ENCODE data around the gene TMEM259. TPM values are rescaled to one million over a fixed set of nuclear protein-coding genes. Genes with fewer than 3 reads are reported as not detected.

The TMEM259 gene
- total and polyA plus RNA-seq, 9 of the 15 experiments (the other 6 are each of a cell fraction or from before 2014, with no cell fraction given): 0.52 to 231 (median 63.6) TPM

DNA sequence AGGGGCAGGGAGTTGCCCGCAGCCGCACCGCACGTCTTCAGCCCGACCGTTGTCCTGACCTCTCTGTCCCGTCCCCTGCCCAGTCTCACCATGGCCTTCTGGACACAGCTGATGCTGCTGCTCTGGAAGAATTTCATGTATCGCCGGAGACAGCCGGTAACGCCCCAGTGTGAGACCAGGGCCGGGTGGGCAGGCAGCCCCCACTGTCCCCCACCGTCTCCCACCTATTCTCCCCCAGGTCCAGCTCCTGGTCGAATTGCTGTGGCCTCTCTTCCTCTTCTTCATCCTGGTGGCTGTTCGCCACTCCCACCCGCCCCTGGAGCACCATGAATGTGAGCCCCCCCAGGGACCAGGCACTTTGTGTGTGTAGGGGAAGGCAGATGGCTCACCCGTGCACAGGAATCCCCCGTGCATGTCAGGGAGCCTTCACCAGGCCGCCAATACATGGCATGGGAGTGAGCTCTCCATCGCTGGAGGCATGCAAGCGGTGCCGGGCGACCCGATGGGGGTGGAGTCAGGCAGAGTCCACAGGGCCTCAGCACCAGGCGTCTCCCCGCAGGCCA, 20.4 kb upstream of the TMEM259 start (continued):
- TF ChIP-seq, protein P1, sequence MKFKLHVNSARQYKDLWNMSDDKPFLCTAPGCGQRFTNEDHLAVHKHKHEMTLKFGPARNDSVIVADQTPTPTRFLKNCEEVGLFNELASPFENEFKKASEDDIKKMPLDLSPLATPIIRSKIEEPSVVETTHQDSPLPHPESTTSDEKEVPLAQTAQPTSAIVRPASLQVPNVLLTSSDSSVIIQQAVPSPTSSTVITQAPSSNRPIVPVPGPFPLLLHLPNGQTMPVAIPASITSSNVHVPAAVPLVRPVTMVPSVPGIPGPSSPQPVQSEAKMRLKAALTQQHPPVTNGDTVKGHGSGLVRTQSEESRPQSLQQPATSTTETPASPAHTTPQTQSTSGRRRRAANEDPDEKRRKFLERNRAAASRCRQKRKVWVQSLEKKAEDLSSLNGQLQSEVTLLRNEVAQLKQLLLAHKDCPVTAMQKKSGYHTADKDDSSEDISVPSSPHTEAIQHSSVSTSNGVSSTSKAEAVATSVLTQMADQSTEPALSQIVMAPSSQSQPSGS (CRISPR knock-in tag; IDR thresholded peaks at IDR 0.05): 0 out of 2 replicates have a peak, but pooled peaks have one; percentile 33
- TF ChIP-seq PHF20 (IDR thresholded peaks at IDR 0.05; ENCODE audit: partially characterized antibody): peak; percentile 46
- TF ChIP-seq, protein P2, sequence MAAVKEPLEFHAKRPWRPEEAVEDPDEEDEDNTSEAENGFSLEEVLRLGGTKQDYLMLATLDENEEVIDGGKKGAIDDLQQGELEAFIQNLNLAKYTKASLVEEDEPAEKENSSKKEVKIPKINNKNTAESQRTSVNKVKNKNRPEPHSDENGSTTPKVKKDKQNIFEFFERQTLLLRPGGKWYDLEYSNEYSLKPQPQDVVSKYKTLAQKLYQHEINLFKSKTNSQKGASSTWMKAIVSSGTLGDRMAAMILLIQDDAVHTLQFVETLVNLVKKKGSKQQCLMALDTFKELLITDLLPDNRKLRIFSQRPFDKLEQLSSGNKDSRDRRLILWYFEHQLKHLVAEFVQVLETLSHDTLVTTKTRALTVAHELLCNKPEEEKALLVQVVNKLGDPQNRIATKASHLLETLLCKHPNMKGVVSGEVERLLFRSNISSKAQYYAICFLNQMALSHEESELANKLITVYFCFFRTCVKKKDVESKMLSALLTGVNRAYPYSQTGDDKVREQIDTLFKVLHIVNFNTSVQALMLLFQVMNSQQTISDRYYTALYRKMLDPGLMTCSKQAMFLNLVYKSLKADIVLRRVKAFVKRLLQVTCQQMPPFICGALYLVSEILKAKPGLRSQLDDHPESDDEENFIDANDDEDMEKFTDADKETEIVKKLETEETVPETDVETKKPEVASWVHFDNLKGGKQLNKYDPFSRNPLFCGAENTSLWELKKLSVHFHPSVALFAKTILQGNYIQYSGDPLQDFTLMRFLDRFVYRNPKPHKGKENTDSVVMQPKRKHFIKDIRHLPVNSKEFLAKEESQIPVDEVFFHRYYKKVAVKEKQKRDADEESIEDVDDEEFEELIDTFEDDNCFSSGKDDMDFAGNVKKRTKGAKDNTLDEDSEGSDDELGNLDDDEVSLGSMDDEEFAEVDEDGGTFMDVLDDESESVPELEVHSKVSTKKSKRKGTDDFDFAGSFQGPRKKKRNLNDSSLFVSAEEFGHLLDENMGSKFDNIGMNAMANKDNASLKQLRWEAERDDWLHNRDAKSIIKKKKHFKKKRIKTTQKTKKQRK (IDR thresholded peaks at IDR 0.05; ENCODE audit: borderline replicate concordance, low read depth, low read length): no peak
- peak in 1 of 2 experiments; percentile 23; a peak in 3 of 4 replicates for TF ChIP-seq RCOR1 (IDR thresholded peaks at IDR 0.05; ENCODE audit: borderline replicate concordance in 1 of 2, low read depth in 2 of 2, low read length in 2 of 2)
- TF ChIP-seq, protein P3, sequence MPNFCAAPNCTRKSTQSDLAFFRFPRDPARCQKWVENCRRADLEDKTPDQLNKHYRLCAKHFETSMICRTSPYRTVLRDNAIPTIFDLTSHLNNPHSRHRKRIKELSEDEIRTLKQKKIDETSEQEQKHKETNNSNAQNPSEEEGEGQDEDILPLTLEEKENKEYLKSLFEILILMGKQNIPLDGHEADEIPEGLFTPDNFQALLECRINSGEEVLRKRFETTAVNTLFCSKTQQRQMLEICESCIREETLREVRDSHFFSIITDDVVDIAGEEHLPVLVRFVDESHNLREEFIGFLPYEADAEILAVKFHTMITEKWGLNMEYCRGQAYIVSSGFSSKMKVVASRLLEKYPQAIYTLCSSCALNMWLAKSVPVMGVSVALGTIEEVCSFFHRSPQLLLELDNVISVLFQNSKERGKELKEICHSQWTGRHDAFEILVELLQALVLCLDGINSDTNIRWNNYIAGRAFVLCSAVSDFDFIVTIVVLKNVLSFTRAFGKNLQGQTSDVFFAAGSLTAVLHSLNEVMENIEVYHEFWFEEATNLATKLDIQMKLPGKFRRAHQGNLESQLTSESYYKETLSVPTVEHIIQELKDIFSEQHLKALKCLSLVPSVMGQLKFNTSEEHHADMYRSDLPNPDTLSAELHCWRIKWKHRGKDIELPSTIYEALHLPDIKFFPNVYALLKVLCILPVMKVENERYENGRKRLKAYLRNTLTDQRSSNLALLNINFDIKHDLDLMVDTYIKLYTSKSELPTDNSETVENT (CRISPR knock-in tag; IDR thresholded peaks at IDR 0.05): no peak
- TF ChIP-seq CBX5 (IDR thresholded peaks at IDR 0.05; ENCODE audit: borderline replicate concordance, low read depth): no peak
- TF ChIP-seq, protein P4, sequence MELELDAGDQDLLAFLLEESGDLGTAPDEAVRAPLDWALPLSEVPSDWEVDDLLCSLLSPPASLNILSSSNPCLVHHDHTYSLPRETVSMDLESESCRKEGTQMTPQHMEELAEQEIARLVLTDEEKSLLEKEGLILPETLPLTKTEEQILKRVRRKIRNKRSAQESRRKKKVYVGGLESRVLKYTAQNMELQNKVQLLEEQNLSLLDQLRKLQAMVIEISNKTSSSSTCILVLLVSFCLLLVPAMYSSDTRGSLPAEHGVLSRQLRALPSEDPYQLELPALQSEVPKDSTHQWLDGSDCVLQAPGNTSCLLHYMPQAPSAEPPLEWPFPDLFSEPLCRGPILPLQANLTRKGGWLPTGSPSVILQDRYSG (tag; conservative IDR thresholded peaks at IDR 0.05; ENCODE audit: low read depth): no peak
- TF ChIP-seq, protein P5, sequence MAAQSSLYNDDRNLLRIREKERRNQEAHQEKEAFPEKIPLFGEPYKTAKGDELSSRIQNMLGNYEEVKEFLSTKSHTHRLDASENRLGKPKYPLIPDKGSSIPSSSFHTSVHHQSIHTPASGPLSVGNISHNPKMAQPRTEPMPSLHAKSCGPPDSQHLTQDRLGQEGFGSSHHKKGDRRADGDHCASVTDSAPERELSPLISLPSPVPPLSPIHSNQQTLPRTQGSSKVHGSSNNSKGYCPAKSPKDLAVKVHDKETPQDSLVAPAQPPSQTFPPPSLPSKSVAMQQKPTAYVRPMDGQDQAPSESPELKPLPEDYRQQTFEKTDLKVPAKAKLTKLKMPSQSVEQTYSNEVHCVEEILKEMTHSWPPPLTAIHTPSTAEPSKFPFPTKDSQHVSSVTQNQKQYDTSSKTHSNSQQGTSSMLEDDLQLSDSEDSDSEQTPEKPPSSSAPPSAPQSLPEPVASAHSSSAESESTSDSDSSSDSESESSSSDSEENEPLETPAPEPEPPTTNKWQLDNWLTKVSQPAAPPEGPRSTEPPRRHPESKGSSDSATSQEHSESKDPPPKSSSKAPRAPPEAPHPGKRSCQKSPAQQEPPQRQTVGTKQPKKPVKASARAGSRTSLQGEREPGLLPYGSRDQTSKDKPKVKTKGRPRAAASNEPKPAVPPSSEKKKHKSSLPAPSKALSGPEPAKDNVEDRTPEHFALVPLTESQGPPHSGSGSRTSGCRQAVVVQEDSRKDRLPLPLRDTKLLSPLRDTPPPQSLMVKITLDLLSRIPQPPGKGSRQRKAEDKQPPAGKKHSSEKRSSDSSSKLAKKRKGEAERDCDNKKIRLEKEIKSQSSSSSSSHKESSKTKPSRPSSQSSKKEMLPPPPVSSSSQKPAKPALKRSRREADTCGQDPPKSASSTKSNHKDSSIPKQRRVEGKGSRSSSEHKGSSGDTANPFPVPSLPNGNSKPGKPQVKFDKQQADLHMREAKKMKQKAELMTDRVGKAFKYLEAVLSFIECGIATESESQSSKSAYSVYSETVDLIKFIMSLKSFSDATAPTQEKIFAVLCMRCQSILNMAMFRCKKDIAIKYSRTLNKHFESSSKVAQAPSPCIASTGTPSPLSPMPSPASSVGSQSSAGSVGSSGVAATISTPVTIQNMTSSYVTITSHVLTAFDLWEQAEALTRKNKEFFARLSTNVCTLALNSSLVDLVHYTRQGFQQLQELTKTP (IDR thresholded peaks at IDR 0.05; ENCODE audit: low read depth in 1 of 2, partially characterized antibody in 2 of 2): no peak
- 0 out of 2 replicates have a peak, but pooled peaks have one; percentile 3 for TF ChIP-seq SP1 (CRISPR knock-in tag; IDR thresholded peaks at IDR 0.05)
- peak; percentile 33; the same call in 1 of the 2 replicates for TF ChIP-seq ZBTB7A (IDR thresholded peaks at IDR 0.05; ENCODE audit: borderline replicate concordance, control insufficient read depth, low read depth, low read length)
- peak; percentile 92 for TF ChIP-seq BCOR (IDR thresholded peaks at IDR 0.05)
- TF ChIP-seq ZNF41 (CRISPR knock-in tag; conservative IDR thresholded peaks at IDR 0.05): no peak
- TF ChIP-seq CCNT2 (IDR thresholded peaks at IDR 0.05; ENCODE audit: borderline replicate concordance, extremely low read depth, insufficient read length, low read depth, low read length): peak; percentile 10
- TF ChIP-seq POLR2A (conservative IDR thresholded peaks at IDR 0.05): 0 out of 2 replicates have a peak, but pooled peaks have one; percentile 20
- no peak for TF ChIP-seq KLF10 (CRISPR knock-in tag; IDR thresholded peaks at IDR 0.05)
